HCT116 (cell line): ENCODE data around the gene HOXA7. TPM values are rescaled to one million over a fixed set of nuclear protein-coding genes. Genes with fewer than 3 reads are reported as not detected.

ENCODE experiments used
- ATAC-seq: fragments of 200-7000 bp; cut with Tn5 transposase; 2 replicates; pipeline ENCODE4 v1.9.1; 2020; ENCODE audit warnings: mild to moderate bottlenecking, moderate library complexity
- BruUV-seq: library from RNA; stranded (reverse); fragments of 400-500 nt; replicated peaks from 2 replicates; lab custom pipeline; 2021; lab: Mats Ljungman, UMichigan
- CTCF ChIA-PET: fragments of 300-600 bp; sonication (Branson Sonifier 250); formaldehyde crosslinking; loops from one replicate; lab custom pipeline; 2021; ENCODE audit warnings: antibody characterized with exemption; lab: Charles Lee
- POLR2A ChIA-PET: fragments of 300-600, 350-600 bp; sonication (Branson Sonifier 250); formaldehyde crosslinking; loops from one replicate; lab custom pipeline; 2021; ENCODE audit warnings: antibody characterized with exemption; lab: Charles Lee
- RAD21 ChIA-PET, 2 experiments: fragments of 300-600 bp; sonication (Branson Sonifier 250); formaldehyde crosslinking; loops; one replicate each; lab custom pipeline; 2023; ENCODE audit warnings: low total read pairs in 2 of 2; ENCODE audit not compliant: uncharacterized antibody in 2 of 2, unreplicated experiment in 2 of 2, low non-redundant PET in 1 of 2; lab: Charles Lee
- DNase-seq: peaks from one replicate; pipeline ENCODE4 v3.0.0-alpha.2; 2010; ENCODE audit warnings: low read depth, low spot score
- H2AFZ ChIP-seq: fragments of 200-600 bp; shearing (Covaris generic), sonication (generic); 2 replicates; pipeline ENCODE4 v1.6.1; 2017; ENCODE audit warnings: low read depth, mixed run types, mixed read lengths, antibody characterized with exemption, low read length; ENCODE audit not compliant: poor library complexity, severe bottlenecking
- H3K27ac ChIP-seq: 2 replicates; pipeline ENCODE4 v1.5.1; 2012; ENCODE audit warnings: low read depth, low read length
- H3K27me3 ChIP-seq: fragments of 200-600 bp; sonication (generic); 2 replicates; pipeline ENCODE4 v1.6.1; 2016; ENCODE audit warnings: mixed run types, low read length, mixed read lengths; ENCODE audit not compliant: insufficient read depth
- H3K36me3 ChIP-seq, 2 experiments: fragments of 200-500 bp in 1 of 2; fragments of 200-600 bp in 1 of 2; sonication (Bioruptor generic) in 1 of 2; sonication (generic) in 1 of 2; 2 replicates each; pipeline versions ENCODE4 v1.5.1 to v1.6.1; 2014 to 2016; ENCODE audit warnings: low read length in 2 of 2, inconsistent platforms in 1 of 2, mixed read lengths in 1 of 2, mixed run types in 1 of 2; ENCODE audit not compliant: insufficient read depth in 2 of 2, control insufficient read depth in 1 of 2
- H3K4me1 ChIP-seq, 2 experiments: fragments of 200-600 bp in 1 of 2; sonication (generic) in 1 of 2; 2 replicates each; pipeline versions ENCODE4 v1.5.1 to v1.6.1; 2012 to 2017; ENCODE audit warnings: low read length in 2 of 2, inconsistent platforms in 1 of 2, mild to moderate bottlenecking in 1 of 2, mixed read lengths in 1 of 2, mixed run types in 1 of 2, moderate library complexity in 1 of 2; ENCODE audit not compliant: insufficient read depth in 2 of 2, control insufficient read depth in 1 of 2
- H3K4me2 ChIP-seq: fragments of 200-600 bp; sonication (generic); 2 replicates; pipeline ENCODE4 v1.6.1; 2017; ENCODE audit warnings: mixed run types, low read length, mixed read lengths
- H3K4me3 ChIP-seq, 2 experiments: fragments of 200-600 bp in 1 of 2; sonication (generic) in 1 of 2; replicated peaks in 1 of 2; 2 replicates each; pipeline ENCODE4 v1.5.1; 2011 to 2016; ENCODE audit warnings: low read length in 2 of 2, control low read depth in 1 of 2, low read depth in 1 of 2, mild to moderate bottlenecking in 1 of 2, mixed read lengths in 1 of 2, mixed run types in 1 of 2
- H3K79me2 ChIP-seq: fragments of 200-600 bp; sonication (generic); 2 replicates; pipeline ENCODE4 v1.6.1; 2017; ENCODE audit warnings: mild to moderate bottlenecking, mixed run types, low read length, moderate library complexity, mixed read lengths; ENCODE audit not compliant: insufficient read depth
- H3K9ac ChIP-seq: fragments of 200-600 bp; sonication (generic); 2 replicates; pipeline ENCODE4 v1.6.1; 2016; ENCODE audit warnings: low read length, mixed read lengths
- H3K9me2 ChIP-seq: fragments of 200-600 bp; sonication (generic), shearing (Covaris generic); 2 replicates; pipeline ENCODE4 v1.6.1; 2017; ENCODE audit warnings: mixed run types, mild to moderate bottlenecking, moderate library complexity; ENCODE audit not compliant: insufficient read depth
- H3K9me3 ChIP-seq, 2 experiments: fragments of 200-500 bp in 1 of 2; fragments of 200-600 bp in 1 of 2; sonication (Bioruptor generic) in 1 of 2; sonication (generic) in 1 of 2; 2 replicates each; pipeline ENCODE4 v1.6.1; 2014 to 2017; ENCODE audit warnings: low read length in 2 of 2, mixed read lengths in 2 of 2, inconsistent platforms in 1 of 2, low read depth in 1 of 2, mild to moderate bottlenecking in 1 of 2, mixed run types in 1 of 2, moderate library complexity in 1 of 2; ENCODE audit not compliant: control insufficient read depth in 1 of 2, insufficient read depth in 1 of 2
- H4K20me1 ChIP-seq: fragments of 200-600 bp; sonication (generic), shearing (Covaris generic); 2 replicates; pipeline ENCODE4 v1.6.1; 2017; ENCODE audit warnings: mixed run types, mild to moderate bottlenecking, moderate library complexity; ENCODE audit not compliant: insufficient read depth
- ATF3 ChIP-seq: IDR thresholded peaks from 2 replicates; pipeline ENCODE4 v1.6.1; 2012
- CBX3 ChIP-seq: IDR thresholded peaks from 2 replicates; pipeline ENCODE4 v1.6.1; 2012; ENCODE audit warnings: low read depth
- CEBPB ChIP-seq: IDR thresholded peaks from 2 replicates; pipeline ENCODE4 v1.6.1; 2012; ENCODE audit warnings: low read depth
- EZH2 ChIP-seq: fragments of 200-600 bp; sonication (generic); IDR thresholded peaks from 2 replicates; pipeline ENCODE4 v1.6.1; 2017; ENCODE audit warnings: antibody characterized with exemption, mixed run types
- FOSL1 ChIP-seq: IDR thresholded peaks from 2 replicates; pipeline ENCODE4 v1.6.1; 2012; ENCODE audit warnings: low read depth
- JUND ChIP-seq: IDR thresholded peaks from 2 replicates; pipeline ENCODE4 v1.6.1; 2012
- SIN3A ChIP-seq: IDR thresholded peaks from 2 replicates; pipeline ENCODE4 v1.6.1; 2012; ENCODE audit warnings: low read depth
- SP1 ChIP-seq: IDR thresholded peaks from 2 replicates; pipeline ENCODE4 v1.6.1; 2012; ENCODE audit warnings: low read depth
- SRF ChIP-seq: IDR thresholded peaks from 2 replicates; pipeline ENCODE4 v1.6.1; 2012; ENCODE audit warnings: low read depth
- ZBTB33 ChIP-seq: IDR thresholded peaks from 2 replicates; pipeline ENCODE4 v1.6.1; 2011; ENCODE audit warnings: mild to moderate bottlenecking, low read length, moderate library complexity; ENCODE audit not compliant: insufficient replicate concordance; ENCODE audit errors: extremely low read depth
- intact Hi-C: fragments of 100-400 bp; cut with micrococcal nuclease; formaldehyde crosslinking; loops from 2 replicates; pipeline ENCODE4 v1.10.0; 2022
- total RNA-seq: library from RNA; stranded (reverse); gene quantifications from one replicate; pipeline ENCODE4 v1.2.1, GENCODE V29; 2021; ENCODE audit not compliant: unreplicated experiment
- TF ChIP-seq, protein P1 (sequence below): IDR thresholded peaks from 2 replicates; pipeline ENCODE4 v1.6.1; 2012
- TF ChIP-seq, protein P2 (sequence below): IDR thresholded peaks from 2 replicates; pipeline ENCODE4 v1.6.1; 2012; ENCODE audit warnings: low read depth

HOXA7 gene
- total RNA-seq, 1 experiment from 2014 or later, result 15.0 TPM

- H3K4me1 ChIP-seq, result peaks cover 59 to 84% of the 10 kb centered on the region in 2 experiments
- H3K9ac ChIP-seq, result peak overlapping the region; percentile 72
- H3K27me3 ChIP-seq, result peaks cover 10% of the 10 kb centered on the region; the same call in 1 of the 2 replicates
- TSS peak; percentile 36 for BruUV-seq
- peaks cover 20% of the 10 kb centered on the region for H3K79me2 ChIP-seq
- no peaks in the 10 kb centered on the region for H3K36me3 ChIP-seq
- CTCF ChIA-PET, result no interaction called here
- no peak overlapping the region for H2AFZ ChIP-seq
- H3K9me3 ChIP-seq, result no peaks in the 10 kb centered on the region
- ATAC-seq, result no peak
- H3K9me2 ChIP-seq, result no peaks in the 10 kb centered on the region
- TF ChIP-seq CEBPB (no peak), JUND (no peak), FOSL1 (no peak), SRF (no peak), SIN3A (no peak), ATF3 (no peak), CBX3 (no peak), SP1 (no peak), EZH2 (no peak), ZBTB33 (no peak)
- TF ChIP-seq, protein P1, sequence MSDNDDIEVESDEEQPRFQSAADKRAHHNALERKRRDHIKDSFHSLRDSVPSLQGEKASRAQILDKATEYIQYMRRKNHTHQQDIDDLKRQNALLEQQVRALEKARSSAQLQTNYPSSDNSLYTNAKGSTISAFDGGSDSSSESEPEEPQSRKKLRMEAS, result no peak
- TF ChIP-seq, protein P2, sequence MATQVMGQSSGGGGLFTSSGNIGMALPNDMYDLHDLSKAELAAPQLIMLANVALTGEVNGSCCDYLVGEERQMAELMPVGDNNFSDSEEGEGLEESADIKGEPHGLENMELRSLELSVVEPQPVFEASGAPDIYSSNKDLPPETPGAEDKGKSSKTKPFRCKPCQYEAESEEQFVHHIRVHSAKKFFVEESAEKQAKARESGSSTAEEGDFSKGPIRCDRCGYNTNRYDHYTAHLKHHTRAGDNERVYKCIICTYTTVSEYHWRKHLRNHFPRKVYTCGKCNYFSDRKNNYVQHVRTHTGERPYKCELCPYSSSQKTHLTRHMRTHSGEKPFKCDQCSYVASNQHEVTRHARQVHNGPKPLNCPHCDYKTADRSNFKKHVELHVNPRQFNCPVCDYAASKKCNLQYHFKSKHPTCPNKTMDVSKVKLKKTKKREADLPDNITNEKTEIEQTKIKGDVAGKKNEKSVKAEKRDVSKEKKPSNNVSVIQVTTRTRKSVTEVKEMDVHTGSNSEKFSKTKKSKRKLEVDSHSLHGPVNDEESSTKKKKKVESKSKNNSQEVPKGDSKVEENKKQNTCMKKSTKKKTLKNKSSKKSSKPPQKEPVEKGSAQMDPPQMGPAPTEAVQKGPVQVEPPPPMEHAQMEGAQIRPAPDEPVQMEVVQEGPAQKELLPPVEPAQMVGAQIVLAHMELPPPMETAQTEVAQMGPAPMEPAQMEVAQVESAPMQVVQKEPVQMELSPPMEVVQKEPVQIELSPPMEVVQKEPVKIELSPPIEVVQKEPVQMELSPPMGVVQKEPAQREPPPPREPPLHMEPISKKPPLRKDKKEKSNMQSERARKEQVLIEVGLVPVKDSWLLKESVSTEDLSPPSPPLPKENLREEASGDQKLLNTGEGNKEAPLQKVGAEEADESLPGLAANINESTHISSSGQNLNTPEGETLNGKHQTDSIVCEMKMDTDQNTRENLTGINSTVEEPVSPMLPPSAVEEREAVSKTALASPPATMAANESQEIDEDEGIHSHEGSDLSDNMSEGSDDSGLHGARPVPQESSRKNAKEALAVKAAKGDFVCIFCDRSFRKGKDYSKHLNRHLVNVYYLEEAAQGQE, result no peak
- peak overlapping the region; percentile 92 for H3K4me2 ChIP-seq
- H3K4me3 ChIP-seq, result peak overlapping the region; percentile 47 to 60; a peak in 2 of 4 replicates
- RAD21 ChIA-PET, result interaction anchor here in 1 of 2 experiments (1.2 kb wide), 1 partner anchor 45 kb away, joined by 4 read pairs; no protein-coding TSS in a partner anchor
- intact Hi-C loops, result no loop called here
- no peak for DNase-seq
- peak overlapping the region; percentile 87; the same call in 1 of the 2 replicates for H3K27ac ChIP-seq
- no peaks in the 10 kb centered on the region for H4K20me1 ChIP-seq
- POLR2A ChIA-PET, result interaction anchor here (1.2 to 2.1 kb wide), 2 partner anchors 12 to 20 kb away, joined by 4 to 8 read pairs; partner anchors contain the start of gene HOXA1
Observed at GRCh38 chr7:27116031-27116961, 40.2 kb downstream of the HOXA7 start.
